Measurements from ENCODE around the gene PDHA2.
"Not testable (repeated sequence)": the region's sequence is repeated elsewhere in the genome, so short reads cannot be mapped to it uniquely, and the experiment has no call there.

The PDHA2 gene

GRCh38 chr4:95839891-95840290 lies at the start of gene PDHA2:
PDHA2 (plus strand) TSS chr4:95840093; CDS start chr4:95840151, 58 bp downstream.
- in situ Hi-C loops (cut with MboI; ENCODE audit: low sequenced_read_pairs): no loop called here

- in situ Hi-C loops (cut with MboI; ENCODE audit: low sequenced_read_pairs): no loop called here
Measured at GRCh38 chr4:95798003-95798402, 41.9 kb upstream of the PDHA2 start.

- in situ Hi-C loops (cut with MboI; ENCODE audit: low sequenced_read_pairs): no loop called here
Measured at GRCh38 chr4:95798727-95799126, 41.2 kb upstream of the PDHA2 start.

- in situ Hi-C loops (cut with MboI; ENCODE audit: low sequenced_read_pairs): no loop called here
Measured at GRCh38 chr4:95821867-95822266, 18.0 kb upstream of the PDHA2 start.

- in situ Hi-C loops (cut with MboI; ENCODE audit: low sequenced_read_pairs): no loop called here
Measured at GRCh38 chr4:95825546-95825945, 14.3 kb upstream of the PDHA2 start.

GRCh38 chr4:95830651-95831050 lies 9.2 kb upstream of the PDHA2 start:
- in situ Hi-C loops (cut with MboI; ENCODE audit: low sequenced_read_pairs): no loop called here

GRCh38 chr4:95831166-95831565 lies 8.7 kb upstream of the PDHA2 start:
- in situ Hi-C loops (cut with MboI; ENCODE audit: low sequenced_read_pairs): no loop called here

GRCh38 chr4:95833711-95834194 lies 6.1 kb upstream of the PDHA2 start:
- in situ Hi-C loops (cut with MboI; ENCODE audit: low sequenced_read_pairs): no loop called here

GRCh38 chr4:95835672-95836071 lies 4.2 kb upstream of the PDHA2 start:
- in situ Hi-C loops (cut with MboI; ENCODE audit: low sequenced_read_pairs): no loop called here

GRCh38 chr4:95838192-95838591 lies 1.7 kb upstream of the PDHA2 start:
- in situ Hi-C loops (cut with MboI; ENCODE audit: low sequenced_read_pairs): no loop called here

GRCh38 chr4:95847908-95848460 lies 8.1 kb downstream of the PDHA2 start:
- in situ Hi-C loops (cut with MboI; ENCODE audit: low sequenced_read_pairs): no loop called here

- in situ Hi-C loops (cut with MboI; ENCODE audit: low sequenced_read_pairs): no loop called here
Measured at GRCh38 chr4:95850161-95850560, 10.3 kb downstream of the PDHA2 start.

- in situ Hi-C loops (cut with MboI; ENCODE audit: low sequenced_read_pairs): no loop called here
Measured at GRCh38 chr4:95857761-95858160, 17.9 kb downstream of the PDHA2 start.

- in situ Hi-C loops (cut with MboI; ENCODE audit: low sequenced_read_pairs): no loop called here
Measured at GRCh38 chr4:95867919-95868318, 28.0 kb downstream of the PDHA2 start.

- in situ Hi-C loops (cut with MboI; ENCODE audit: low sequenced_read_pairs): not testable (repeated sequence)
Measured at GRCh38 chr4:95869414-95869813, 29.5 kb downstream of the PDHA2 start.

GRCh38 chr4:95869961-95870500 lies 30.1 kb downstream of the PDHA2 start:
- in situ Hi-C loops (cut with MboI; ENCODE audit: low sequenced_read_pairs): no loop called here

- in situ Hi-C loops (cut with MboI; ENCODE audit: low sequenced_read_pairs): no loop called here
Measured at GRCh38 chr4:95877636-95878035, 37.7 kb downstream of the PDHA2 start.

GRCh38 chr4:95887551-95887950 lies 47.7 kb downstream of the PDHA2 start:
- in situ Hi-C loops (cut with MboI; ENCODE audit: low sequenced_read_pairs): no loop called here

- in situ Hi-C loops (cut with MboI; ENCODE audit: low sequenced_read_pairs): no loop called here
Measured at GRCh38 chr4:95889662-95890061, 49.8 kb downstream of the PDHA2 start.
